Neuronal stem cell (in vitro differentiated cells): ENCODE results near the gene COBLL1.

ENCODE experiments used
- DNase-seq: peaks from one replicate; pipeline ENCODE4 v3.0.0-alpha.2; 2013; ENCODE audit warnings: low spot score
- H2AFZ ChIP-seq: one replicate; pipeline ENCODE4 v1.6.1; 2013; ENCODE audit warnings: mild to moderate bottlenecking, low read length, inconsistent platforms
- H2AK5ac ChIP-seq: 2 replicates; pipeline ENCODE4 v1.6.1; 2013; ENCODE audit warnings: low read depth, mild to moderate bottlenecking, inconsistent platforms, low read length, moderate library complexity, mixed read lengths
- H2BK120ac ChIP-seq: 2 replicates; pipeline ENCODE4 v1.6.1; 2013; ENCODE audit warnings: low read depth, mild to moderate bottlenecking, inconsistent platforms, low read length, moderate library complexity, mixed read lengths
- H2BK12ac ChIP-seq: one replicate; pipeline ENCODE4 v1.6.1; 2013; ENCODE audit warnings: low read length, inconsistent platforms
- H2BK15ac ChIP-seq: 2 replicates; pipeline ENCODE4 v1.6.1; 2013; ENCODE audit warnings: mild to moderate bottlenecking, low read length, inconsistent platforms, mixed read lengths
- H2BK5ac ChIP-seq: one replicate; pipeline ENCODE4 v1.6.1; 2013; ENCODE audit warnings: inconsistent platforms, mild to moderate bottlenecking, low read length, moderate library complexity
- H3K14ac ChIP-seq: one replicate; pipeline ENCODE4 v1.6.1; 2013; ENCODE audit warnings: low read length, inconsistent platforms
- H3K18ac ChIP-seq: 2 replicates; pipeline ENCODE4 v1.6.1; 2013; ENCODE audit warnings: low read length, inconsistent platforms
- H3K23ac ChIP-seq: 2 replicates; pipeline ENCODE4 v1.6.1; 2013; ENCODE audit warnings: low read depth, mild to moderate bottlenecking, mixed read lengths, low read length, inconsistent platforms; ENCODE audit not compliant: poor library complexity
- H3K27ac ChIP-seq: replicated peaks from 3 replicates; pipeline ENCODE4 v1.5.1; 2013; ENCODE audit warnings: low read length, inconsistent platforms
- H3K27me3 ChIP-seq, 3 experiments: 2 replicates each; pipeline ENCODE4 v1.6.1; 2013; ENCODE audit warnings: low read length in 3 of 3, mild to moderate bottlenecking in 2 of 3, inconsistent platforms in 1 of 3, low read depth in 1 of 3, mixed read lengths in 1 of 3, moderate library complexity in 1 of 3; ENCODE audit not compliant: control insufficient read depth in 3 of 3, insufficient read depth in 3 of 3
- H3K36me3 ChIP-seq, 2 donors: replicated peaks in 1 of 2; 2 replicates each; pipeline ENCODE4 v1.6.1; 2013; ENCODE audit warnings: low read length in 2 of 2; ENCODE audit not compliant: control insufficient read depth in 2 of 2, insufficient read depth in 2 of 2
- H3K4ac ChIP-seq: 2 replicates; pipeline ENCODE4 v1.6.1; 2013; ENCODE audit warnings: inconsistent platforms, mild to moderate bottlenecking, low read length, moderate library complexity
- H3K4me1 ChIP-seq, 2 donors: 1 replicate in 1 of 2; 2 replicates in 1 of 2; pipeline ENCODE4 v1.6.1; 2013; ENCODE audit warnings: low read length in 2 of 2, low read depth in 1 of 2; ENCODE audit not compliant: control insufficient read depth in 2 of 2, insufficient read depth in 1 of 2
- H3K4me2 ChIP-seq: one replicate; pipeline ENCODE4 v1.6.1; 2013; ENCODE audit warnings: mild to moderate bottlenecking, low read length, inconsistent platforms; ENCODE audit not compliant: insufficient read depth, poor library complexity, severe bottlenecking
- H3K4me3 ChIP-seq, 2 donors: 2 replicates each; pipeline ENCODE4 v1.5.1; 2013; ENCODE audit warnings: low read length in 2 of 2, mild to moderate bottlenecking in 2 of 2, inconsistent platforms in 1 of 2, moderate library complexity in 1 of 2
- H3K79me1 ChIP-seq: one replicate; pipeline ENCODE4 v1.6.1; 2013; ENCODE audit warnings: low read depth, mild to moderate bottlenecking, inconsistent platforms, low read length, moderate library complexity
- H3K9ac ChIP-seq: one replicate; pipeline ENCODE4 v1.6.1; 2013; ENCODE audit warnings: mild to moderate bottlenecking, low read depth, low read length, inconsistent platforms; ENCODE audit not compliant: poor library complexity
- H3K9me3 ChIP-seq, 2 donors: replicated peaks in 1 of 2; 2 replicates each; pipeline versions ENCODE3 to v1.6.1; 2013; ENCODE audit warnings: low read length in 2 of 2, mild to moderate bottlenecking in 2 of 2, inconsistent platforms in 1 of 2, low read depth in 1 of 2, mixed read lengths in 1 of 2, moderate library complexity in 1 of 2; ENCODE audit not compliant: control insufficient read depth in 2 of 2, insufficient read depth in 1 of 2
- H4K8ac ChIP-seq: one replicate; pipeline ENCODE4 v1.6.1; 2013; ENCODE audit warnings: low read depth, mild to moderate bottlenecking, inconsistent platforms, low read length, moderate library complexity
- H4K91ac ChIP-seq: one replicate; pipeline ENCODE4 v1.6.1; 2013; ENCODE audit warnings: low read length, low read depth, mild to moderate bottlenecking, inconsistent platforms; ENCODE audit not compliant: poor library complexity
- WGBS, 2 donors: extraction: QIAGEN DNeasy Blood & Tissue Kit; methylation state at CpG; one replicate each; pipeline ENCODE4 v1.1.7; 2013; ENCODE audit warnings: missing lambda C conversion rate in 2 of 2, mixed read lengths in 1 of 2; ENCODE audit not compliant: insufficient read length in 2 of 2, insufficient replicate concordance in 1 of 2; ENCODE audit errors: extremely low coverage in 2 of 2; 5-methylcytosine and 5-hydroxymethylcytosine counted together

Gene COBLL1

DNA sequence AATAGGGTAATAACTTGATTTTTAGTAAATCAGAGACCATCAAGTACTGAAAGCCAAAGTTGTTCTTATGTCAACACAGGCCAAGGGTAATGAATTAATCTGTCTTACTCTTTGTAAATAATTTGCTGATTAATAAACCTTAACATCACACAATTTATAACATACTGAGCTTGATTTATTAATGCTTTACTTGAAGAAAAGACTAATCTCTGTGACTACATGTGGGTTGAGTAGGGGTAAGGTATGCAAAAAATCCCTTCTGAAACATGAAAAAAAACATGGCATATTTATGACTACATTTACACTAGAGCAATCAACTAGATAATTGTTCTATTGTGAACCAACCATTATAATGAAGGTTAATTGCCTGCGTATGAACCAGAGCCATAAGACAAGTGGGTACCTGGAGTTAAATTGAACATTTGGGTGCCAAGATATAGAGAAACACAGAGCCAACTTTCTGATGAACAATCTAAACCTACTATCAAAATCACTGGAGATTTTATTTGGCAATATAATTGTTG, 152.7 kb downstream of the COBLL1 start:
- Histone ChIP-seq H3K36me3 (peaks cover 0 to 3% of the 10 kb centered on the region in 2 donors), H3K79me1 (no peaks in the 10 kb centered on the region), H3K4ac (no peak overlapping the region), H3K4me3 (no peak overlapping the region), H2BK5ac (no peak overlapping the region), H3K4me1 (no peaks in the 10 kb centered on the region), H2AFZ (no peak overlapping the region), H3K9ac (no peak overlapping the region), H3K4me2 (no peak overlapping the region), H3K27me3 (no peaks in the 10 kb centered on the region), H2BK12ac (no peak overlapping the region), H3K23ac (no peak overlapping the region), H2BK15ac (no peak overlapping the region), H3K14ac (no peak overlapping the region), H3K9me3 (no peaks in the 10 kb centered on the region), H4K8ac (no peak overlapping the region), H3K27ac (no peak overlapping the region), H2AK5ac (no peak overlapping the region), H3K18ac (no peak overlapping the region), H4K91ac (no peak overlapping the region), H2BK120ac (no peak overlapping the region)
- no CpG with 5 or more reads among the region's 1 CpG for WGBS, 2 donors
- no peak for DNase-seq

GRCh38 chr2:164681009-164681408, 160.6 kb downstream of the COBLL1 start:
- H2AFZ ChIP-seq = no peak overlapping the region
- no peak overlapping the region for H2AK5ac ChIP-seq
- no peak overlapping the region for H3K14ac ChIP-seq
- H3K18ac ChIP-seq = no peak overlapping the region
- no peak overlapping the region for H3K27ac ChIP-seq
- no peak overlapping the region for H3K4me2 ChIP-seq
- H3K4me1 ChIP-seq = no peaks in the 10 kb centered on the region
- DNase-seq = no peak
- no peak overlapping the region for H2BK12ac ChIP-seq
- H3K4me3 ChIP-seq = no peak overlapping the region
- no peak overlapping the region for H3K4ac ChIP-seq
- H3K9ac ChIP-seq = no peak overlapping the region
- H3K27me3 ChIP-seq = no peaks in the 10 kb centered on the region
- H3K79me1 ChIP-seq = no peaks in the 10 kb centered on the region
- no peaks in the 10 kb centered on the region for H3K9me3 ChIP-seq
- H3K36me3 ChIP-seq = no peaks in the 10 kb centered on the region
- no peak overlapping the region for H2BK120ac ChIP-seq
- H4K8ac ChIP-seq = no peak overlapping the region
- no peak overlapping the region for H2BK5ac ChIP-seq
- no peak overlapping the region for H2BK15ac ChIP-seq
- WGBS, 2 donors = no CpG with 5 or more reads among the region's 1 CpG
- H3K23ac ChIP-seq = no peak overlapping the region
- H4K91ac ChIP-seq = no peak overlapping the region

GRCh38 chr2:164678631-164679149, 162.9 kb downstream of the COBLL1 start:
- H2AK5ac ChIP-seq = no peak overlapping the region
- no peak overlapping the region for H3K18ac ChIP-seq
- H3K79me1 ChIP-seq = no peaks in the 10 kb centered on the region
- H2BK5ac ChIP-seq = no peak overlapping the region
- H3K4me3 ChIP-seq = no peak overlapping the region
- H3K36me3 ChIP-seq = no peaks in the 10 kb centered on the region
- H3K4me1 ChIP-seq = no peaks in the 10 kb centered on the region
- H2AFZ ChIP-seq = no peak overlapping the region
- no peak overlapping the region for H3K14ac ChIP-seq
- no peak overlapping the region for H3K23ac ChIP-seq
- H2BK120ac ChIP-seq = no peak overlapping the region
- H3K4ac ChIP-seq = no peak overlapping the region
- no peak for DNase-seq
- no CpG with 5 or more reads among the region's 4 CpGs for WGBS, 2 donors
- H3K4me2 ChIP-seq = no peak overlapping the region
- H2BK12ac ChIP-seq = no peak overlapping the region
- H4K8ac ChIP-seq = no peak overlapping the region
- H2BK15ac ChIP-seq = no peak overlapping the region
- no peak overlapping the region for H3K27ac ChIP-seq
- no peak overlapping the region for H3K9ac ChIP-seq
- no peaks in the 10 kb centered on the region for H3K9me3 ChIP-seq
- no peaks in the 10 kb centered on the region for H3K27me3 ChIP-seq
- H4K91ac ChIP-seq = no peak overlapping the region

- no peak overlapping the region for H3K4me3 ChIP-seq
- no peak overlapping the region for H3K4me2 ChIP-seq
- no peak for DNase-seq
- H3K27ac ChIP-seq = no peak overlapping the region
- H3K4me1 ChIP-seq = no peaks in the 10 kb centered on the region
- H3K4ac ChIP-seq = no peak overlapping the region
- no peak overlapping the region for H4K91ac ChIP-seq
- no peak overlapping the region for H2BK15ac ChIP-seq
- no peak overlapping the region for H2AFZ ChIP-seq
- H2BK120ac ChIP-seq = no peak overlapping the region
- no peaks in the 10 kb centered on the region for H3K9me3 ChIP-seq
- no peak overlapping the region for H3K14ac ChIP-seq
- WGBS, 2 donors = no CpG with 5 or more reads among the region's 1 CpG
- H3K9ac ChIP-seq = no peak overlapping the region
- H2BK5ac ChIP-seq = no peak overlapping the region
- no peaks in the 10 kb centered on the region for H3K36me3 ChIP-seq
- H3K79me1 ChIP-seq = no peaks in the 10 kb centered on the region
- H3K18ac ChIP-seq = no peak overlapping the region
- no peak overlapping the region for H2AK5ac ChIP-seq
- no peaks in the 10 kb centered on the region for H3K27me3 ChIP-seq
- H3K23ac ChIP-seq = no peak overlapping the region
- H2BK12ac ChIP-seq = no peak overlapping the region
- H4K8ac ChIP-seq = no peak overlapping the region
Measured at GRCh38 chr2:164677733-164678132, 163.9 kb downstream of the COBLL1 start.
